HL-60 (cell line): ENCODE measurements around the gene PPIE.

ENCODE experiments used
- DNase-seq, 2 experiments: peaks; one replicate each; pipeline ENCODE4 v3.0.0-alpha.2; 2010 to 2020; ENCODE audit warnings: low read depth in 1 of 2, low spot score in 1 of 2
- H3K27ac ChIP-seq: fragments of 250-450 bp; sonication (Bioruptor Pico); replicated peaks from 2 replicates; pipeline ENCODE4 v1.5.1; 2020; ENCODE audit warnings: mild to moderate bottlenecking, moderate library complexity
- H3K27me3 ChIP-seq: fragments of 250-450 bp; sonication (Bioruptor Pico); 2 replicates; pipeline ENCODE4 v1.5.1; 2021; ENCODE audit warnings: mild to moderate bottlenecking, moderate library complexity; ENCODE audit not compliant: insufficient read depth, poor library complexity, severe bottlenecking
- H3K4me3 ChIP-seq: replicated peaks from 2 replicates; pipeline ENCODE4 v1.5.1; 2011; ENCODE audit warnings: mild to moderate bottlenecking, control low read depth, low read length; ENCODE audit not compliant: insufficient read depth
- CTCF ChIP-seq: IDR thresholded peaks from one replicate; pipeline ENCODE4 v1.5.1; 2011; ENCODE audit warnings: low read length, control low read depth, inconsistent platforms; ENCODE audit not compliant: insufficient read depth
- GABPA ChIP-seq: IDR thresholded peaks from 2 replicates; pipeline ENCODE4 v1.6.1; 2012; ENCODE audit warnings: low read depth
- POLR2AphosphoS5 ChIP-seq: IDR thresholded peaks from 2 replicates; pipeline ENCODE4 v1.6.1; 2012; ENCODE audit warnings: low read depth
- REST ChIP-seq: IDR thresholded peaks from 2 replicates; pipeline ENCODE4 v1.6.1; 2012; ENCODE audit warnings: low read depth; ENCODE audit not compliant: insufficient replicate concordance
- SPI1 ChIP-seq: IDR thresholded peaks from 2 replicates; pipeline ENCODE4 v1.6.1; 2012; ENCODE audit warnings: low read depth, mild to moderate bottlenecking, borderline replicate concordance

The PPIE gene

GRCh38 chr1:39805385-39805784, 66.7 kb downstream of the PPIE start:
- Histone ChIP-seq H3K4me3 (no peak overlapping the region), H3K27ac (no peak overlapping the region), H3K27me3 (no peaks in the 10 kb centered on the region)
- TF ChIP-seq GABPA = no peak
- TF ChIP-seq POLR2AphosphoS5 = no peak
- TF ChIP-seq SPI1 = no peak
- TF ChIP-seq CTCF = no peak
- TF ChIP-seq REST = no peak
- no peak for DNase-seq

GRCh38 chr1:39808784-39809517, 70.3 kb downstream of the PPIE start:
- H3K27ac ChIP-seq = no peak overlapping the region
- H3K4me3 ChIP-seq = no peak overlapping the region
- no peaks in the 10 kb centered on the region for H3K27me3 ChIP-seq
- TF ChIP-seq POLR2AphosphoS5 = no peak
- no peak for TF ChIP-seq CTCF
- TF ChIP-seq GABPA = no peak
- TF ChIP-seq SPI1 = no peak
- TF ChIP-seq REST = no peak
- no peak for DNase-seq

- DNase-seq = no peak
- no peaks in the 10 kb centered on the region for H3K27me3 ChIP-seq
- TF ChIP-seq SPI1 (no peak), POLR2AphosphoS5 (no peak), GABPA (no peak), CTCF (no peak), REST (no peak)
- H3K4me3 ChIP-seq = no peak overlapping the region
- H3K27ac ChIP-seq = no peak overlapping the region
Observed at GRCh38 chr1:39812913-39813312, 74.2 kb downstream of the PPIE start.
